ENCODE results near the gene CELF3.

DNA sequence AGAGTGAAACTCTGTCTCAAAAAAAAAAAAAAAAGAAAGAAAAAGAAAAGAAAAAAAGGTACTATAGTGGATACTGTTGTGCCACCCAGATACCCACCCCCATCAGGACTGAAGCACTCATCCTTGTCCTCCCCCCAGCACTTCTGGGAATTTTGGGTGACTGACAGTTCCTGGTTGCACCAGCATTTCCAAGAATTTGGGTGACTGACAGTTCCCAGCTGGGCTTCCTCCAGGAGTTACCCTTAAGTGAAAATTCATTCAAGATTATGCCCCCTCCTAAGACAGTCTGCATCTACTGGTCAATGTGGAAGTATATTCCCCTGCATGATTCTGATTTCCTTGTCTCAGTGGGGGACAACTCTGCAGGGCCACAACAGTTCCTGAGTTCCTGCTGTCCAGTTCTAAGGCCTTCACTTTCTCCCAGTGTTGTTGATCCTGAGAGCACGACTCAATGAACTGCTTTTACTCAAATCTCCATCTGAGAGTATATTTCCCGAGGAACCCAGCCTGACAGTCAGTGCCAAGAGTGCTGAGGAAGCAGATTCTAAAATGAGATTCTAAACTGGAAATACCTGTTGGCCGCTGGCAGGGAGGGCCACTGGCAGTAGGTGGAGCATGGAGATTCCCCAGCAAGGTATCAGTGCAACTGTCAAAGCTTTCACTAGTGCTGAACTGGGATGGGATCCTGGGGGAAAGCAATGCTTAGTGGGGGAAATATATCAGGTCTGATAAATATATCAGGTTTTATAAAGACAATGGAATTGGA is 23.2 kb upstream of the CELF3 start:
- TF ChIP-seq GATA3 (IDR thresholded peaks at IDR 0.05; ENCODE audit: low read depth, low read length) (no peak), GATA2 (IDR thresholded peaks at IDR 0.05; ENCODE audit: low read depth, low read length) (no peak)
